PC-3 (cell line): ENCODE data around the gene KCNIP4.

Experiments used
- EZH2phosphoT487 ChIP-seq: fragments of 300-600 bp; sonication (generic); IDR thresholded peaks from 2 replicates; pipeline ENCODE4 v1.6.1; 2018; ENCODE audit warnings: mild to moderate bottlenecking, antibody characterized with exemption, low read length, borderline replicate concordance
- TF ChIP-seq, protein P1 (sequence below): fragments of 300-600 bp; sonication (generic); conservative IDR thresholded peaks from 2 replicates; pipeline ENCODE4 v1.5.1; 2017; ENCODE audit warnings: antibody characterized with exemption, low read depth, mild to moderate bottlenecking, low read length

DNA sequence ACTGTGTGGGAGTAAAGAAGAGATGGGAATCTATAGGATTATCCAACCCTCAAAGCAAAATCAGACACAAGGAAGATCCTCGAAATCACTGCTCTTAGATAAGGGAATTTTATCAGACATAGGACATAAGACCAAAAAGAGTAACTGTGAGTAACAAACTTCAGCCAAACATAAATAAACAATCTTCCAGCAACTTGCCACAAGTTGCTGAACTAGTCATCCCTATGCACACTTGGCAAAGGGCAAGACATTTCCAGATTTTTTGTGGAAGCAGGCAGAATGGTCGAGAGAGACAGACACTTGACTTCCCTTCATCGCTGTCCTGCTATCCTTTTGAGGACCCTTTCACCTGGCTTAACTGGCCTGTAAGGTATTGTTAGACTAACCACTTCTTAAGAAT is 89.6 kb downstream of the KCNIP4 start:
- TF ChIP-seq, protein P1, sequence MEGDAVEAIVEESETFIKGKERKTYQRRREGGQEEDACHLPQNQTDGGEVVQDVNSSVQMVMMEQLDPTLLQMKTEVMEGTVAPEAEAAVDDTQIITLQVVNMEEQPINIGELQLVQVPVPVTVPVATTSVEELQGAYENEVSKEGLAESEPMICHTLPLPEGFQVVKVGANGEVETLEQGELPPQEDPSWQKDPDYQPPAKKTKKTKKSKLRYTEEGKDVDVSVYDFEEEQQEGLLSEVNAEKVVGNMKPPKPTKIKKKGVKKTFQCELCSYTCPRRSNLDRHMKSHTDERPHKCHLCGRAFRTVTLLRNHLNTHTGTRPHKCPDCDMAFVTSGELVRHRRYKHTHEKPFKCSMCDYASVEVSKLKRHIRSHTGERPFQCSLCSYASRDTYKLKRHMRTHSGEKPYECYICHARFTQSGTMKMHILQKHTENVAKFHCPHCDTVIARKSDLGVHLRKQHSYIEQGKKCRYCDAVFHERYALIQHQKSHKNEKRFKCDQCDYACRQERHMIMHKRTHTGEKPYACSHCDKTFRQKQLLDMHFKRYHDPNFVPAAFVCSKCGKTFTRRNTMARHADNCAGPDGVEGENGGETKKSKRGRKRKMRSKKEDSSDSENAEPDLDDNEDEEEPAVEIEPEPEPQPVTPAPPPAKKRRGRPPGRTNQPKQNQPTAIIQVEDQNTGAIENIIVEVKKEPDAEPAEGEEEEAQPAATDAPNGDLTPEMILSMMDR, result no peak
- TF ChIP-seq EZH2phosphoT487, result no peak
